Sigmoid colon (tissue), 3 donors: Measurements from ENCODE around the gene DIP2C.

ENCODE experiments used
- POLR2A ChIP-seq, 2 donors: fragments of 450-650 bp; IDR thresholded peaks; one replicate each; pipeline ENCODE4 v1.6.1; 2016; ENCODE audit warnings: antibody characterized with exemption in 2 of 2, mild to moderate bottlenecking in 2 of 2, moderate library complexity in 2 of 2
- TF ChIP-seq, protein P1 (sequence below), 4 experiments: fragments of 450-650 bp in 3 of 4; fragments of 200-600 bp in 1 of 4; IDR thresholded peaks; one replicate each; pipeline ENCODE4 v1.5.1; 2016 to 2019; ENCODE audit warnings: antibody characterized with exemption in 4 of 4, mild to moderate bottlenecking in 3 of 4, moderate library complexity in 2 of 4

GRCh38 chr10:625333-625696 lies 64.2 kb downstream of the DIP2C start:
- TF ChIP-seq, protein P1, sequence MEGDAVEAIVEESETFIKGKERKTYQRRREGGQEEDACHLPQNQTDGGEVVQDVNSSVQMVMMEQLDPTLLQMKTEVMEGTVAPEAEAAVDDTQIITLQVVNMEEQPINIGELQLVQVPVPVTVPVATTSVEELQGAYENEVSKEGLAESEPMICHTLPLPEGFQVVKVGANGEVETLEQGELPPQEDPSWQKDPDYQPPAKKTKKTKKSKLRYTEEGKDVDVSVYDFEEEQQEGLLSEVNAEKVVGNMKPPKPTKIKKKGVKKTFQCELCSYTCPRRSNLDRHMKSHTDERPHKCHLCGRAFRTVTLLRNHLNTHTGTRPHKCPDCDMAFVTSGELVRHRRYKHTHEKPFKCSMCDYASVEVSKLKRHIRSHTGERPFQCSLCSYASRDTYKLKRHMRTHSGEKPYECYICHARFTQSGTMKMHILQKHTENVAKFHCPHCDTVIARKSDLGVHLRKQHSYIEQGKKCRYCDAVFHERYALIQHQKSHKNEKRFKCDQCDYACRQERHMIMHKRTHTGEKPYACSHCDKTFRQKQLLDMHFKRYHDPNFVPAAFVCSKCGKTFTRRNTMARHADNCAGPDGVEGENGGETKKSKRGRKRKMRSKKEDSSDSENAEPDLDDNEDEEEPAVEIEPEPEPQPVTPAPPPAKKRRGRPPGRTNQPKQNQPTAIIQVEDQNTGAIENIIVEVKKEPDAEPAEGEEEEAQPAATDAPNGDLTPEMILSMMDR (IDR thresholded peaks at IDR 0.05): no peak
- TF ChIP-seq POLR2A (IDR thresholded peaks at IDR 0.05): no peak
